ENCODE results near the gene OSBPL9. TPM values are rescaled to one million over a fixed set of nuclear protein-coding genes. Genes with fewer than 3 reads are reported as not detected.

OSBPL9 gene
- total and polyA plus RNA-seq, 10 of the 15 experiments (the other 5 are each of a cell fraction or from before 2014, with no cell fraction given): 25.9 to 156 (median 108) TPM

- TF ChIP-seq ZNF384 (IDR thresholded peaks at IDR 0.05; ENCODE audit: borderline replicate concordance, low read depth, low read length) (no peak), CTCF (IDR thresholded peaks at IDR 0.05 in 2 of 3, conservative IDR thresholded peaks at IDR 0.05 in 1 of 3; ENCODE audit: control insufficient read depth in 2 of 3, extremely low read depth in 1 of 3, insufficient read depth in 1 of 3, low read depth in 3 of 3, low read length in 3 of 3) (no peak), POLR2AphosphoS2 (IDR thresholded peaks at IDR 0.05; ENCODE audit: low read depth, low read length) (no peak), SP1 (IDR thresholded peaks at IDR 0.05; ENCODE audit: low read depth, low read length) (no peak), NFYB (IDR thresholded peaks at IDR 0.05; ENCODE audit: insufficient read depth, low read depth, low read length) (no peak), KLF5 (IDR thresholded peaks at IDR 0.05; ENCODE audit: partially characterized antibody) (no peak), PAX5 (IDR thresholded peaks at IDR 0.05; ENCODE audit: borderline replicate concordance, low read depth, low read length) (no peak)
Measured at GRCh38 chr1:51653127-51653526, 36.2 kb downstream of the OSBPL9 start (continued).

- Histone ChIP-seq H3K9me3 (replicated peaks; ENCODE audit: control insufficient read depth, insufficient read depth, low read length) (no peaks in the 10 kb centered on the region), H3K27ac (ENCODE audit: control insufficient read depth, insufficient read depth) (no peak overlapping the region), H2AFZ (ENCODE audit: control insufficient read depth, low read depth, low read length) (no peak overlapping the region), H3K27me3 (replicated peaks in 1 of 2; ENCODE audit: control insufficient read depth in 2 of 2, insufficient read depth in 2 of 2, low read length in 1 of 2) (no peaks in the 10 kb centered on the region), H3K4me3 (no peak overlapping the region), H3K79me2 (ENCODE audit: control insufficient read depth, insufficient read depth, low read length) (no peaks in the 10 kb centered on the region), H3K9ac (ENCODE audit: control insufficient read depth, insufficient read depth, low read length) (no peak overlapping the region), H3K36me3 (ENCODE audit: control insufficient read depth in 2 of 2, insufficient read depth in 2 of 2, low read length in 1 of 2) (no peaks in the 10 kb centered on the region), H3K4me2 (ENCODE audit: control insufficient read depth, insufficient read depth) (no peak overlapping the region), H4K20me1 (ENCODE audit: control insufficient read depth, insufficient read depth) (no peaks in the 10 kb centered on the region), H3K4me1 (ENCODE audit: control insufficient read depth, insufficient read depth, low read length) (no peaks in the 10 kb centered on the region)
- in situ Hi-C loops (cut with MboI): no loop called here
- ChIA-PET POLR2A (no interaction called here), CTCF (interaction anchor here (1.1 to 1.8 kb wide), 2 partner anchors 11 to 115 kb away, joined by 4 to 5 read pairs; no protein-coding TSS in a partner anchor), SMC1A (ENCODE audit: uncharacterized antibody, unreplicated experiment) (interaction anchor here (0.6 to 1.5 kb wide), 2 partner anchors 115 to 418 kb away, joined by 3 to 6 read pairs; no protein-coding TSS in a partner anchor), RAD21 (ENCODE audit: unreplicated experiment) (no interaction called here)
- FAIRE-seq (no peak), ATAC-seq (no peak), DNase-seq (ENCODE audit: low read depth, low spot score) (no peak)
- 100% methylated on average over 1 of the region's 1 CpG for WGBS (ENCODE audit: insufficient coverage, insufficient replicate concordance, low lambda C conversion rate, missing lambda C conversion rate)
- BruUV-seq (replicated peaks): no TSS peak
- intact Hi-C loops (cut with micrococcal nuclease; ENCODE audit: unreplicated experiment): no loop called here
- TF ChIP-seq MEF2B (IDR thresholded peaks at IDR 0.05; ENCODE audit: partially characterized antibody, poor library complexity, severe bottlenecking) (no peak), ZNF687 (IDR thresholded peaks at IDR 0.05) (no peak), RELB (IDR thresholded peaks at IDR 0.05; ENCODE audit: low read depth) (no peak), NFXL1 (IDR thresholded peaks at IDR 0.05; ENCODE audit: borderline replicate concordance) (no peak), ATF2 (IDR thresholded peaks at IDR 0.05; ENCODE audit: low read length) (no peak), SREBF1 (IDR thresholded peaks at IDR 0.05; ENCODE audit: low read length) (no peak), EGR1 (IDR thresholded peaks at IDR 0.05; ENCODE audit: borderline replicate concordance in 1 of 2, low read depth in 2 of 2, low read length in 2 of 2) (no peak)
Measured at GRCh38 chr1:51654000-51654399, 37.1 kb downstream of the OSBPL9 start.
